IPS DF 6.9 (cell line): ENCODE data around the gene EXOC6B.
"Not testable (repeated sequence)": the region's sequence is repeated elsewhere in the genome, so short reads cannot be mapped to it uniquely, and the experiment has no call there.

Source experiments
- DNase-seq: peaks from one replicate; pipeline ENCODE4 v3.0.0-alpha.2; 2013; ENCODE audit warnings: low read depth, low spot score
- H3K27ac ChIP-seq: one replicate; pipeline ENCODE4 v1.5.1; 2013; ENCODE audit warnings: low read length, control low read depth
- H3K27me3 ChIP-seq: 2 replicates; pipeline ENCODE4 v1.6.1; 2013; ENCODE audit warnings: mild to moderate bottlenecking, low read length; ENCODE audit not compliant: control insufficient read depth, insufficient read depth
- H3K36me3 ChIP-seq: 2 replicates; pipeline ENCODE4 v1.6.1; 2013; ENCODE audit warnings: low read length; ENCODE audit not compliant: control insufficient read depth, insufficient read depth
- H3K4me1 ChIP-seq: 2 replicates; pipeline ENCODE4 v1.6.1; 2013; ENCODE audit warnings: low read length; ENCODE audit not compliant: control insufficient read depth, insufficient read depth
- H3K4me3 ChIP-seq: 2 replicates; pipeline ENCODE4 v1.5.1; 2013; ENCODE audit warnings: mild to moderate bottlenecking, low read length
- H3K9me3 ChIP-seq: 2 replicates; pipeline ENCODE4 v1.6.1; 2013; ENCODE audit warnings: low read length, inconsistent platforms; ENCODE audit not compliant: control insufficient read depth, insufficient read depth
- WGBS: extraction: QIAGEN DNeasy Blood & Tissue Kit; methylation state at CpG from one replicate; pipeline ENCODE4 v1.1.7; 2013; ENCODE audit warnings: mixed read lengths, missing lambda C conversion rate; ENCODE audit not compliant: insufficient read length, insufficient coverage; 5-methylcytosine and 5-hydroxymethylcytosine counted together

EXOC6B gene

GRCh38 chr2:72576459-72576858, 249.4 kb downstream of the EXOC6B start:
- no CpG with 5 or more reads among the region's 2 CpGs for WGBS
- Histone ChIP-seq H3K36me3 (no peaks in the 10 kb centered on the region), H3K4me1 (no peaks in the 10 kb centered on the region), H3K27me3 (no peaks in the 10 kb centered on the region), H3K4me3 (no peak overlapping the region), H3K27ac (no peak overlapping the region), H3K9me3 (no peaks in the 10 kb centered on the region)
- DNase-seq, result no peak

- Histone ChIP-seq H3K27me3 (no peaks in the 10 kb centered on the region), H3K9me3 (no peaks in the 10 kb centered on the region), H3K4me1 (no peaks in the 10 kb centered on the region), H3K36me3 (no peaks in the 10 kb centered on the region), H3K27ac (no peak overlapping the region), H3K4me3 (no peak overlapping the region)
- no peak for DNase-seq
- no CpG with 5 or more reads among the region's 3 CpGs for WGBS
Observed at GRCh38 chr2:72574886-72575285, 250.9 kb downstream of the EXOC6B start.

GRCh38 chr2:72573232-72573631, 252.6 kb downstream of the EXOC6B start:
- no peaks in the 10 kb centered on the region for H3K9me3 ChIP-seq
- H3K4me3 ChIP-seq, result no peak overlapping the region
- no peaks in the 10 kb centered on the region for H3K27me3 ChIP-seq
- no CpG with 5 or more reads among the region's 1 CpG for WGBS
- H3K27ac ChIP-seq, result no peak overlapping the region
- H3K36me3 ChIP-seq, result no peaks in the 10 kb centered on the region
- DNase-seq, result no peak
- no peaks in the 10 kb centered on the region for H3K4me1 ChIP-seq

GRCh38 chr2:72572501-72572900, 253.3 kb downstream of the EXOC6B start:
- H3K27me3 ChIP-seq, result no peaks in the 10 kb centered on the region
- H3K4me1 ChIP-seq, result no peaks in the 10 kb centered on the region
- H3K9me3 ChIP-seq, result no peaks in the 10 kb centered on the region
- no CpG with 5 or more reads among the region's 2 CpGs for WGBS
- no peak overlapping the region for H3K4me3 ChIP-seq
- H3K27ac ChIP-seq, result no peak overlapping the region
- DNase-seq, result no peak
- no peaks in the 10 kb centered on the region for H3K36me3 ChIP-seq

GRCh38 chr2:72570413-72570812, 255.4 kb downstream of the EXOC6B start:
- no peaks in the 10 kb centered on the region for H3K9me3 ChIP-seq
- H3K27me3 ChIP-seq, result no peaks in the 10 kb centered on the region
- no peaks in the 10 kb centered on the region for H3K4me1 ChIP-seq
- no peak overlapping the region for H3K4me3 ChIP-seq
- H3K36me3 ChIP-seq, result no peaks in the 10 kb centered on the region
- H3K27ac ChIP-seq, result no peak overlapping the region
- WGBS, result no CpG with 5 or more reads among the region's 1 CpG
- no peak for DNase-seq

GRCh38 chr2:72562451-72563153, 263.2 kb downstream of the EXOC6B start:
- WGBS, result no CpG with 5 or more reads among the region's 4 CpGs
- no peaks in the 10 kb centered on the region for H3K9me3 ChIP-seq
- no peak for DNase-seq
- H3K27ac ChIP-seq, result no peak overlapping the region
- H3K4me3 ChIP-seq, result no peak overlapping the region
- H3K4me1 ChIP-seq, result no peaks in the 10 kb centered on the region
- H3K36me3 ChIP-seq, result no peaks in the 10 kb centered on the region
- no peaks in the 10 kb centered on the region for H3K27me3 ChIP-seq

GRCh38 chr2:72561621-72562318, 264.1 kb downstream of the EXOC6B start:
- no CpG with 5 or more reads among the region's 4 CpGs for WGBS
- no peak overlapping the region for H3K27ac ChIP-seq
- DNase-seq, result no peak
- H3K4me1 ChIP-seq, result no peaks in the 10 kb centered on the region
- H3K4me3 ChIP-seq, result no peak overlapping the region
- no peaks in the 10 kb centered on the region for H3K27me3 ChIP-seq
- H3K9me3 ChIP-seq, result no peaks in the 10 kb centered on the region
- no peaks in the 10 kb centered on the region for H3K36me3 ChIP-seq

GRCh38 chr2:72555943-72556342, 269.9 kb downstream of the EXOC6B start:
- Histone ChIP-seq H3K27ac (no peak overlapping the region), H3K4me3 (no peak overlapping the region)
- no CpG with 5 or more reads among the region's 1 CpG for WGBS

GRCh38 chr2:72555363-72555762, 270.5 kb downstream of the EXOC6B start:
- no CpG with 5 or more reads among the region's 1 CpG for WGBS
- H3K27me3 ChIP-seq, H3K27ac ChIP-seq, H3K9me3 ChIP-seq, H3K36me3 ChIP-seq, H3K4me3 ChIP-seq, H3K4me1 ChIP-seq, DNase-seq: not testable (repeated sequence)

More at GRCh38 chr2:72555943-72556342, 269.9 kb downstream of the EXOC6B start:
- H3K27me3 ChIP-seq, result no peaks in the 10 kb centered on the region
- no peaks in the 10 kb centered on the region for H3K4me1 ChIP-seq
- H3K36me3 ChIP-seq, result no peaks in the 10 kb centered on the region
- no peaks in the 10 kb centered on the region for H3K9me3 ChIP-seq
- DNase-seq, result no peak

GRCh38 chr2:72554910-72555309, 270.9 kb downstream of the EXOC6B start:
- not testable (repeated sequence) for H3K27me3 ChIP-seq, DNase-seq, H3K4me3 ChIP-seq, H3K4me1 ChIP-seq, H3K9me3 ChIP-seq, H3K36me3 ChIP-seq, H3K27ac ChIP-seq
- no CpG with 5 or more reads among the region's 1 CpG for WGBS

- H3K4me1 ChIP-seq, result no peaks in the 10 kb centered on the region
- no peaks in the 10 kb centered on the region for H3K27me3 ChIP-seq
- no peak overlapping the region for H3K27ac ChIP-seq
- no peak for DNase-seq
- H3K9me3 ChIP-seq, result no peaks in the 10 kb centered on the region
- H3K4me3 ChIP-seq, result no peak overlapping the region
- H3K36me3 ChIP-seq, result no peaks in the 10 kb centered on the region
Observed at GRCh38 chr2:72554381-72554780, 271.5 kb downstream of the EXOC6B start.
